ENCODE measurements around the gene TESPA1.
"Not testable (repeated sequence)": the region's sequence is repeated elsewhere in the genome, so short reads cannot be mapped to it uniquely, and the experiment has no call there.

The TESPA1 gene

GRCh38 chr12:54986773-54987172, 2.2 kb upstream of the TESPA1 start:
- DNase-seq (ENCODE audit: low read depth in 2 of 2), result not testable (repeated sequence)

- peak; percentile 29 to 60 for DNase-seq (ENCODE audit: low read depth in 2 of 2)
Measured at GRCh38 chr12:54983536-54984101, 943 bp downstream of the TESPA1 start.

DNA sequence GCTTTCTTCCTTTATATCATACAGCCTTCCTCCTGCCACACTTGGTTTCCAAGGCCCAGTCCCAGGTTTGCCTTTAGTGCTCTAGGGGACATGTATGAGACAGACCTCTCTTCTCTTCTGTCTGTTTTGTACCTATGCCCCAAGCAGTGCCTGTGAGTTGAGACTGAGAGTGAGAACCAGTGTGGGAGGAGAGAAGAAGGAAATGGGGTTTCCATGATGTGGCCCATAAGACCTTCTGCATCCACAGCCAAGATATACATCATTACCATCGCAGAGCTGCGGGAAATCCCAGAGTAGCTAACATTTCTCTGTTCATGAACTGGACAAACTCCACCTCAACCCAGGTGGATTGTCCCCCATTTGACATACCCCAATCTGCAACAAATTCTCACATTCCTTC, 2.8 kb downstream of the TESPA1 start:
- peak in 1 of 2 donors; percentile 44 for DNase-seq (ENCODE audit: low read depth in 2 of 2)

DNA sequence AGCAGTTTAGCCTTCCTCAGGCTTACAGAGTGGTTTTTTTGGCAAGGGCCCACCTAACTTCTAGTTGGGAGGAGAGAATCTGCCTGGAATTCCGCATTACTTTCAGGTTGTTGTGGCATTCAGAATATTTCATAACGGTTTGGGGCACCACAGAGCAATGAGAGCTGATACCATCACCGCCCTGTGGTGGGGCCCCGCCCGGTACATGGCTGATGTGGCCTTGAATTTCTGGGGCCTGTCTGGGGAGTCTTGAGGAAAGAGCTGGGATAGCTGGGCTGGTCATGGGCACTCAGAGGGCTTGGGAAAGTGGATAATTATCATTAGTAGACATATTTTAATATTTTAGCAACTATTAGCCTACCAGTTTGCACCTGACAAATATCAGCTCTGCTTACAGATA, 4.2 kb downstream of the TESPA1 start:
- no peak for DNase-seq (ENCODE audit: low read depth in 2 of 2)

GRCh38 chr12:54977857-54978256, 6.7 kb downstream of the TESPA1 start:
- no peak for DNase-seq (ENCODE audit: low read depth in 2 of 2)

DNA sequence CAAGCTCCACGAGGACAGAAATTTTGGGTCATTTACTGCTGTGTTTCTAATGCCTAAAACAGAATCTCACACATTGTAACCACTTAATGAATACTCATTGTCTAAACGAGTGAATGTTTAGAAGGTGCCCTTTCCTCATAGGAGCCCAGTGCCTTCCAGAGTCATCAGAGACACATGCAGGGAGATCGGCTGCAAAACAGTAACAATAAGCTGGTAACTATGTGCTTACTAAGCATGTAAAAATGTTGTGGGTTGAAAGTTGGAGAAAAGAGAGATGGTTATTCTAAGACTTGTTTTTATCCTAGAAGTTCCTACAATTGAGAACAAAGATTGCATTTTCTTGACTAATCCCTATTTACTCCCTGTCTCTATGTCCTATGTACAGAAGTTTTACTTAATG, 7.4 kb downstream of the TESPA1 start:
- DNase-seq (ENCODE audit: low read depth in 2 of 2), result no peak

GRCh38 chr12:54975875-54976274, 8.7 kb downstream of the TESPA1 start:
- no peak for DNase-seq (ENCODE audit: low read depth in 2 of 2)

GRCh38 chr12:54975272-54975671, 9.3 kb downstream of the TESPA1 start:
- no peak for DNase-seq (ENCODE audit: low read depth in 2 of 2)

DNA sequence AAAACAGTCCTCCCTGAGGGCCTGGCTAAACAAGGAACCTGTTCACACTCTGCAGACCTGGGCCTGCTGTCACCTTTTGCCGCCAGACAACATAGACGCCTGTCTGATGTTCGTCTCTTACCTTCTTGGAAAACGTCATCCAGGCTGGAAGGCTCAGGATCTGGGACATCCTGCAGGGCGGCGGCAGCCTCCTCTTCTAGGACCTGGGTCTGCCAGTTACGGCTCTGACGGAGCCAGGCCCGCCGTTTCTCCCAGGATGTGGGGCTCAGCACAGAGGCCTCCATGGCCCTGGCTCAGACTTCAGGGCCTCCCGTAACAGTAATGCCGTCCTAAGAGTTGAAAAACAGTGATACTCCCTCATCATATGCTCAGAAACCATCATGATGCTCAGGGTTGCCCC, 10.3 kb downstream of the TESPA1 start:
- DNase-seq (ENCODE audit: low read depth in 2 of 2), result no peak

GRCh38 chr12:54973556-54973955, 11.0 kb downstream of the TESPA1 start:
- no peak for DNase-seq (ENCODE audit: low read depth in 2 of 2)

- DNase-seq (ENCODE audit: low read depth in 2 of 2), result no peak
Measured at GRCh38 chr12:54970741-54971140, 13.8 kb downstream of the TESPA1 start.

GRCh38 chr12:54968181-54968730, 16.3 kb downstream of the TESPA1 start:
- DNase-seq (ENCODE audit: low read depth in 2 of 2), result no peak

GRCh38 chr12:54967461-54967860, 17.1 kb downstream of the TESPA1 start:
- DNase-seq (ENCODE audit: low read depth in 2 of 2), result no peak

GRCh38 chr12:54961190-54961589, 23.4 kb downstream of the TESPA1 start:
- DNase-seq (ENCODE audit: low read depth in 2 of 2), result no peak

- DNase-seq (ENCODE audit: low read depth in 2 of 2), result no peak
Measured at GRCh38 chr12:54959291-54960018, 25.1 kb downstream of the TESPA1 start.

DNA sequence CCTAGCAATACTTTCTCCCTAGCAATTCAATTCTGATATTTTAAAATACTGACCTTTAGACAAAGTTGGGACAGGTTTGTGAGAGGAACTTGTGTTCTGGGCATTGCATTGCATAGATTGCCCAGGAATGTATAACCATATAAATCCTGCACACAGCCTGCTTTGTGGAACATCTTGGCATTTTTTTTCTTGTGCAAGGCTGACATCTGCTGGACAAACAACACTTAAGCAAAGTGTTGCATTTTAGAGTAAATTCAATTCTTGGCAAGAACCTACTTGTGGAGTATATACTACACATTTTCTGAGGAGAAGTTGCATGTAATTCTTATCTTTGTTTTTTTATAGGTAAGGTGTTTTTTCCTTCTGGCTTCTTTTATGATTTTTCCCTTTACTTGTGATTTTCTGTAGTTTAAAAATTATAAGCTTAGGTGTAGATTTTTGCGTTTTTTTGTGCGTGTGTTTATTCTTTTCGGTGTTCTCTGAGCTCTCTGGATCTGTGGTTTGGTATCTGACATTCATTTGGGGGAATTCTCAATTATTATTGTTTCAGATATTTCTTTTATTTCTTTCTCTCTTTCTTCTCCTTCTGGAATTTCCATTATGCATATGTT, 26.4 kb downstream of the TESPA1 start:
- peak in 1 of 2 donors; percentile 21 for DNase-seq (ENCODE audit: low read depth in 2 of 2)

- DNase-seq (ENCODE audit: low read depth in 2 of 2), result no peak
Measured at GRCh38 chr12:54956818-54957641, 27.5 kb downstream of the TESPA1 start.

GRCh38 chr12:54956322-54956721, 28.2 kb downstream of the TESPA1 start:
- no peak for DNase-seq (ENCODE audit: low read depth in 2 of 2)

DNA sequence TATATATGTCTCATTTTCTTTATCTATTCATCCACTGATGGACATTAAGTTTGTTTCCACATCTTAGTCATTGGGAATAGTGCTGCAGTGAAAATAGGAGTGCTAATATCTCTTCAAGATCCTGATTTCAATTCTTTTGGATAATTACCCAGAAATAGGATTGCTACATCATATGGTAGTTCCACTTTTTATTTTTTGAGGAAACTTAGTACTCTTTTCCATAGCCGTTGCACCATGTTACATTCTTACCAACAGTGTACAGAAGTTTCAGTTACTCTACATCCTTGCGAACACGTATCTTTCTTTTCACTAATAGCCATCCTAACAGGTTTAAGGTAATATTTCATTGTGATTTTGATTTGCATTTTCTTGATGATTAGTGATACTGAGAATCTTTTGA, 29.8 kb downstream of the TESPA1 start:
- DNase-seq (ENCODE audit: low read depth in 2 of 2), result no peak

GRCh38 chr12:54954228-54954627, 30.3 kb downstream of the TESPA1 start:
- DNase-seq (ENCODE audit: low read depth in 2 of 2), result no peak

DNA sequence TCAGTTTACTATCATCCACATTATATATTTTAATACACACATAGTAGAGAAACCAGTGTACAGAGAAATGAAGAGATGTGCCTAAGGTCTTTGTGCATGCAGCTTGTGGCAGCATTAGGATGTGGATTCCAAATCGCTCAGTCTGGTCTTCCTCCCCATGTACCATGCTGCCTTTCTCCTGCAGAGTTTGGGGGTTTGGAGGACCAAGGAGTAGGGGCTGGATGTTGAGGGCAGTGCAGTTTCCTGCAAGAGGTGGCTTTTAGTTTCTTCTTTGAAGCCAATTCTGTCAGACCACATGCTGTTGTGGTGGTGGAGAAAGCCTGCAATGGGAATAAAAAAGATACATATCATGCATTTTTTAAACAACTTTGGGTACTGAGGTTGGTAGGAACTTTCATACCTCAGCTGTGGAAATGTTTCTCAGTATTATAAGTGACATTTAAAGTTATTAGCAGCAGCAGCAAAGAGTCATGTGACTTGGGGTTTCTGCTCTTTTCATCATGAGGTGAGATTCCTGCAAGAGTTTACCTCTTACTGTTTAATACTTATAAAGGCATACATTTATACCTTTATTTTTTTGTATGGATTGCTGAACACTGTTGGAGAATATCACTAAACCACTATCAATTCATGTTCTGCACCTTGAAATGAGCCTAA, 34.4 kb downstream of the TESPA1 start:
- DNase-seq (ENCODE audit: low read depth in 2 of 2), result no peak

All from stimulated activated CD8-positive, alpha-beta memory T cell treated with anti-CD3 and anti-CD28 coated beads, Interleukin-15, amount 100 ng/mL, for 4 hours (primary cell).